Fibroblast of lung (primary cell): ENCODE data around the gene ACOT7.

Experiments
- CTCF ChIP-seq, 2 donors: IDR thresholded peaks in 1 of 2; conservative IDR thresholded peaks in 1 of 2; 1 replicate in 1 of 2; 2 replicates in 1 of 2; pipeline ENCODE4 v1.5.1; 2011 to 2012; ENCODE audit warnings: low read length in 2 of 2, control low read depth in 1 of 2, inconsistent platforms in 1 of 2, low read depth in 1 of 2, mild to moderate bottlenecking in 1 of 2
- EZH2 ChIP-seq: IDR thresholded peaks from 2 replicates; pipeline ENCODE4 v1.5.1; 2012; ENCODE audit warnings: low read length, control low read depth, mild to moderate bottlenecking; ENCODE audit errors: missing control alignments

- no peak for TF ChIP-seq CTCF (conservative IDR thresholded peaks at IDR 0.05 in 1 of 2, IDR thresholded peaks at IDR 0.05 in 1 of 2; ENCODE audit: low read depth in 1 of 2, low read length in 2 of 2)
- TF ChIP-seq EZH2: no peak
These were observed 77.1 kb downstream of the ACOT7 start for GRCh38 chr1:6316240-6317097.
